ENCODE results near the gene CFAP161. TPM values are rescaled to one million over a fixed set of nuclear protein-coding genes. Genes with fewer than 3 reads are reported as not detected.

The CFAP161 gene, protein sequence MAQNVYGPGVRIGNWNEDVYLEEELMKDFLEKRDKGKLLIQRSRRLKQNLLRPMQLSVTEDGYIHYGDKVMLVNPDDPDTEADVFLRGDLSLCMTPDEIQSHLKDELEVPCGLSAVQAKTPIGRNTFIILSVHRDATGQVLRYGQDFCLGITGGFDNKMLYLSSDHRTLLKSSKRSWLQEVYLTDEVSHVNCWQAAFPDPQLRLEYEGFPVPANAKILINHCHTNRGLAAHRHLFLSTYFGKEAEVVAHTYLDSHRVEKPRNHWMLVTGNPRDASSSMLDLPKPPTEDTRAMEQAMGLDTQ
- total RNA-seq (under 1 TPM in 5 of 6 donors, not detected in 1; 0.14 to 0.25 (median 0.17) TPM), polyA plus RNA-seq (under 1 TPM; 0.08 to 0.12 TPM)

DNA sequence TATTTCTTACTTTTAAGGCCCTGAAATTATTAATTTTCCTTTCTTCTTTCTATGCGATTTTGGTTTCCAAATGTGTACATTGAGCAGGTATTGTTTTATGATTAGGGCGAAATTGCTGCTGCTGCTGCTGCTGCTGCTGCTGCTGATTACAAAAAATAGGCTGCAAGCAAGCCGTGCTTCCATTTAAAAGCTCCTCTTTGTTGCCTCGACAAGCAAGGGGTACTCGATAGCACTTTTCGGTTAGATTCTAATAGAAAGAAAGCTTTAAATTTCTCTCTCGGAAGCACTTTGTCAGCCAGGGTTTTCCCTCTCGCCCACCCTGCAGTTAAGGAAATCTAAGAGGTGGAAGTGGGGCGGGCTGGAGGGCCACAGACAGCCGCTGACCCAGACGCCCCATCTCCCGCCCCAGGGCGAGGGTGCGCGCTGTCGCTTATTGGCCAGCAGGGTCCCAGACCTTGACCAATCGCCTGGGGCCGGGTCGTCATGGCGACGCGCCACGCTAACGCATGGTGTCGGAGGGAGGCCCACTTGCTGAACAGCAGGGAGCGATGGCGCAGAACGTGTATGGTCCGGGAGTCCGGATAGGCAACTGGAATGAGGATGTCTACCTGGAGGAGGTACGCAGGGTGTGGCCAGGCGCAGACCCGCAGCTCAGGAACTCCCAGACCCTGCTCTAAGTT lies at the start of gene CFAP161:
TSS of gene CFAP161 (plus strand) at position 489 of the 680 bp plus-strand sequence. CDS start at position 549, 60 bp downstream.
- Histone ChIP-seq H3K27me3 (no peaks in the 10 kb centered on the region), H3K27ac (no peak within 1 kb of the TSS), H3K4me3 (peak within 1 kb of the TSS in 1 of 4 donors; percentile 42), H3K36me3 (no peaks in the 10 kb centered on the region), H3K9me3 (no peaks in the 10 kb centered on the region), H3K4me1 (no peaks in the 10 kb centered on the region)
- DNase-seq (peak; percentile 66 to 89 (median 79)), ATAC-seq (peak; percentile 80 to 99 (median 96)), FAIRE-seq (no peak)
- TF ChIP-seq, protein P1, sequence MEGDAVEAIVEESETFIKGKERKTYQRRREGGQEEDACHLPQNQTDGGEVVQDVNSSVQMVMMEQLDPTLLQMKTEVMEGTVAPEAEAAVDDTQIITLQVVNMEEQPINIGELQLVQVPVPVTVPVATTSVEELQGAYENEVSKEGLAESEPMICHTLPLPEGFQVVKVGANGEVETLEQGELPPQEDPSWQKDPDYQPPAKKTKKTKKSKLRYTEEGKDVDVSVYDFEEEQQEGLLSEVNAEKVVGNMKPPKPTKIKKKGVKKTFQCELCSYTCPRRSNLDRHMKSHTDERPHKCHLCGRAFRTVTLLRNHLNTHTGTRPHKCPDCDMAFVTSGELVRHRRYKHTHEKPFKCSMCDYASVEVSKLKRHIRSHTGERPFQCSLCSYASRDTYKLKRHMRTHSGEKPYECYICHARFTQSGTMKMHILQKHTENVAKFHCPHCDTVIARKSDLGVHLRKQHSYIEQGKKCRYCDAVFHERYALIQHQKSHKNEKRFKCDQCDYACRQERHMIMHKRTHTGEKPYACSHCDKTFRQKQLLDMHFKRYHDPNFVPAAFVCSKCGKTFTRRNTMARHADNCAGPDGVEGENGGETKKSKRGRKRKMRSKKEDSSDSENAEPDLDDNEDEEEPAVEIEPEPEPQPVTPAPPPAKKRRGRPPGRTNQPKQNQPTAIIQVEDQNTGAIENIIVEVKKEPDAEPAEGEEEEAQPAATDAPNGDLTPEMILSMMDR (IDR thresholded peaks at IDR 0.05) = no peak
- intact Hi-C loops (cut with DNase I) = no loop called here
- WGBS, 2 donors = 9 to 15% methylated on average over 33 of the region's 33 CpGs

DNA sequence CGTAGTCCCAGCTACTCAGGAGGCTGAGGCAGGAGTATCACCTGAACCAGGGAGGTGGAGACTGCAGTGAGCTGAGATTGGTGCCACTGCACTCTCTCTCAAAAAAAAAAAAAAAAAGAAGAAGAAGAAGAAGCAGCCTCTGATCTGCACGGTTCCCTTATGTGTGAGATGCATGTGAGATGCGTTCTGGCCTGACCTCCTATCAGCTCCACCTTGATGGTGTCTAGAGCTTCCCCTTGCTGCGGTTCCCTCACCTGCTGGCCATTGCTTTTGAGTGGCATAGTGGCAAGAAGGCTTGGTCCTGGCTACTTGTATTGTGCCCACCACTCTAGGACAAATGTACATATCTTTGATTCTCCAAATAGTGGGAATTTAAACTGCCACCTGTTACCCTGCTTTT lies 49.4 kb upstream of the CFAP161 start:
- no peak overlapping the region for H3K4me3 ChIP-seq
- intact Hi-C loops (cut with DNase I) = no loop called here
- H3K36me3 ChIP-seq = no peaks in the 10 kb centered on the region
- TF ChIP-seq, protein P1 (IDR thresholded peaks at IDR 0.05) = no peak
- ATAC-seq (no peak), FAIRE-seq (no peak), DNase-seq (no peak)
- H3K9me3 ChIP-seq = no peaks in the 10 kb centered on the region
- 84 to 89% methylated on average over 4 of the region's 4 CpGs for WGBS, 2 donors
- no peaks in the 10 kb centered on the region for H3K27me3 ChIP-seq
- H3K4me1 ChIP-seq = peaks cover 0 to 3% (median 0%) of the 10 kb centered on the region in 3 donors
- no peak overlapping the region for H3K27ac ChIP-seq

DNA sequence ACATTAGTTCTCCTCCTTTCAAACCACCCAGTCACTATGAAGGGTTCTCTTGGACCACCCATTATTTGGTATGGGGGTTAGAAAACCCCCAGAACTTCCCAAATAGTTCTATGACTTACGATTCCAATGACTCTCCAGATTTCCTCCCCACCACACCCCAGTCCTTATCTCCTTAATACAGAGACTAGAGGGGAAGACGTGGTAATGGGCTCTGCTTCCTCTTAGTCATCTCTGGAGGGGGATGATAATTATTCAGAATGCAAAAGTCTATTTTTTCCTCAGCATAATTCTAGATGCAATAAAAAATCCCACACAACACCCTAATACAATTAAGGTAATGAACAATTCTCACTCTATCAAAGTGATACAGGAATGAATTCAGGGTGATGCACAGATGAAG lies 48.9 kb upstream of the CFAP161 start:
- Histone ChIP-seq H3K4me1 (peaks cover 0 to 3% (median 0%) of the 10 kb centered on the region in 3 donors), H3K9me3 (no peaks in the 10 kb centered on the region), H3K36me3 (no peaks in the 10 kb centered on the region), H3K27ac (no peak overlapping the region), H3K27me3 (no peaks in the 10 kb centered on the region), H3K4me3 (no peak overlapping the region)
- intact Hi-C loops (cut with DNase I) = no loop called here
- ATAC-seq = no peak
- FAIRE-seq = no peak
- WGBS, 2 donors = 70 to 77% methylated on average over 2 of the region's 2 CpGs
- no peak for DNase-seq
- TF ChIP-seq, protein P1 (IDR thresholded peaks at IDR 0.05) = no peak

DNA sequence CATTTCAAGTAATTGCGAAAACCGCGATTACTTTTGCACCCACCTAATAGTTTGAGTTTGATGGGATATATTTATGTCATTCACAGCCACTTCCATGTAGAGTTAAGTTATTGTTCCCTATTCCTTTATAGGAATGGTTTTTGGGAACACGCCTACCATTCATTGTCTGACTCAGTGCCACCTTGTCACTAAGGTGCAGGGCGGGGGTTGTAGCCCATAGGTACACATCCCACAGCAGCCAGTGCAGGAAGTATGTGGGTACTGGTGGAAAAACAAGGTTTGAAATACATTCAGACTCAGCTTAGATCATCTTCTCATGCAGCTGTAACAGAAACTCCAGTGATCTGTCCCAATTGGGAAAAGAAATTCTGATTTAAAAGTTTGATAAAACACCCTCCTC lies 48.2 kb upstream of the CFAP161 start:
- WGBS, 2 donors = 90 to 95% methylated on average over 5 of the region's 5 CpGs
- no peak overlapping the region for H3K4me3 ChIP-seq
- FAIRE-seq (no peak), DNase-seq (no peak), ATAC-seq (no peak)
- H3K27ac ChIP-seq = no peak overlapping the region
- H3K4me1 ChIP-seq = peaks cover 0 to 3% (median 0%) of the 10 kb centered on the region in 3 donors
- TF ChIP-seq, protein P1 (IDR thresholded peaks at IDR 0.05) = no peak
- no peaks in the 10 kb centered on the region for H3K9me3 ChIP-seq
- H3K36me3 ChIP-seq = no peaks in the 10 kb centered on the region
- intact Hi-C loops (cut with DNase I) = no loop called here
- no peaks in the 10 kb centered on the region for H3K27me3 ChIP-seq

- no peak overlapping the region for H3K27ac ChIP-seq
- peaks cover 3 to 4% (median 3%) of the 10 kb centered on the region in 3 donors for H3K4me1 ChIP-seq
- H3K9me3 ChIP-seq = no peaks in the 10 kb centered on the region
- no peaks in the 10 kb centered on the region for H3K36me3 ChIP-seq
- no peak for FAIRE-seq
- TF ChIP-seq, protein P1 (IDR thresholded peaks at IDR 0.05) = no peak
- 71 to 74% methylated on average over 5 of the region's 5 CpGs for WGBS, 2 donors
- intact Hi-C loops (cut with DNase I) = no loop called here
- no peak for ATAC-seq
- DNase-seq = no peak
- no peak overlapping the region for H3K4me3 ChIP-seq
- H3K27me3 ChIP-seq = no peaks in the 10 kb centered on the region
Observed at GRCh38 chr15:81087066-81087465, 47.0 kb upstream of the CFAP161 start.
